T-helper 1 cell (primary cell): ENCODE results near the gene CACNA1D.
"Not testable (repeated sequence)": the region's sequence is repeated elsewhere in the genome, so short reads cannot be mapped to it uniquely, and the experiment has no call there.

ENCODE experiments used
- DNase-seq, 5 donors: peaks; one replicate each; pipeline ENCODE4 v3.0.0-alpha.2; 2012 to 2020

CACNA1D gene

GRCh38 chr3:53530205-53530604 lies 35.8 kb downstream of the CACNA1D start:
- DNase-seq: no peak

GRCh38 chr3:53531749-53532148 lies 37.3 kb downstream of the CACNA1D start:
- no peak for DNase-seq

- no peak for DNase-seq
Measured at GRCh38 chr3:53533472-53533871, 39.1 kb downstream of the CACNA1D start.

DNA sequence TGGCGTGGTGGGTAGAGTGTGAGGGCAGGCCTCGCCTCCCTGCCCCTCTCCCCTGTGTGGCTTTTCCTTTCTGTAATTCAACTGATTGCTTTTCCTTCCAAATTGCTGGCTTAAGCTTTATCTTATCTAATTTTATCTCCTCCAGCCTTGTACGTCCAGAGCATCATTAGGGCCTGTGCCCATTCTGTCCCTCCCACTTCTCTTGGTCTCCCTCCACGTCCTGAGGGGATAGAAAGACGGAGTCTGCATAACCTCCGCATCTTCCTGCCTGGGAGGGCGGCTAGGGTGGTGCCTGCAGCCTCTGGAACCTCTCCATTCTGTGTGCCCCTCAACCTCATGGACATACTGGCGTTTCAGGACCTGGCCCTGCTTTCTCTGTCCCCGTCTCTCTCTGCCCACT lies 39.8 kb downstream of the CACNA1D start:
- DNase-seq: no peak

GRCh38 chr3:53534676-53535400 lies 40.4 kb downstream of the CACNA1D start:
- no peak for DNase-seq

GRCh38 chr3:53536282-53536681 lies 41.9 kb downstream of the CACNA1D start:
- DNase-seq: no peak

GRCh38 chr3:53544357-53544756 lies 49.9 kb downstream of the CACNA1D start:
- DNase-seq: no peak

- DNase-seq: no peak
Measured at GRCh38 chr3:53545310-53545995, 51.0 kb downstream of the CACNA1D start.

DNA sequence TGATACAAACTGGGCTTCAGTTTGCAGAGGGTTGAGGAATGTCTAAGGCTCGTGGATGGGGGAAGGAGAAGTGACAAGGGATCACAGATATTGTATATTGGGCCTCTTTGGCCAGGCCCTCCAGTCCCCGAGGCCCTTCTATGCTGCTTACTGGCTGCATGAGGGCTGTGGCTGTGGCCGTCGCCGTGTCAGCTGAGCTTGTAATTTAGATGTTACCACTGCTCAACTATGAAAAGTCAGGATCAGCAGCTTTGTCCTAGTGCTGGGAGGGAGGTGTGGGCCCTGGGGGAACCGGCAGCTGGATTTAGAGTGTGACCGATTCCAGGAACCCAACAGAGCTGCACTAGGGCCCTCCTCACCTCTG lies 51.6 kb downstream of the CACNA1D start:
- no peak for DNase-seq

DNA sequence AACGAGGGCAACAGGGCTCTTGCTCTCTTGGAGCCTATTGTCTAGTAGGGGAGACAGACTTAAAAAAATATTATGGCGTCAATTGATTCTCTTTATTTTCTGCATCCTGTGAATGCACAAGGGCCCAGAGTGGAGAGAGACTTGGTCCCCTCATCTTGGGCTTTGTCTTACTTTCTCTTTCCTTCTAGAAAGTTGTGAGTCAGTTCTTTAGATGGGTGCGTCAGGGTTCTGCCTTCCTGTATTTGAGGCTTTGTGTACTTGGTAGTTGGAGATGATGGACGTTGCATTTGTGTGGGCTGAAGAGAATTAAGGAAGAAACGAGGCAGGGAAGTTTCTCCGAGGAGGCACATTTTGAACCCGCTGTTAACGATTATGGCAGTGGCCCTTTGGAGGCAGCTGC lies 52.9 kb downstream of the CACNA1D start:
- no peak for DNase-seq

- no peak for DNase-seq
Measured at GRCh38 chr3:53550005-53550620, 55.7 kb downstream of the CACNA1D start.

- no peak for DNase-seq
Measured at GRCh38 chr3:53551324-53551723, 56.9 kb downstream of the CACNA1D start.

- no peak for DNase-seq
Measured at GRCh38 chr3:53552730-53553129, 58.3 kb downstream of the CACNA1D start.

DNA sequence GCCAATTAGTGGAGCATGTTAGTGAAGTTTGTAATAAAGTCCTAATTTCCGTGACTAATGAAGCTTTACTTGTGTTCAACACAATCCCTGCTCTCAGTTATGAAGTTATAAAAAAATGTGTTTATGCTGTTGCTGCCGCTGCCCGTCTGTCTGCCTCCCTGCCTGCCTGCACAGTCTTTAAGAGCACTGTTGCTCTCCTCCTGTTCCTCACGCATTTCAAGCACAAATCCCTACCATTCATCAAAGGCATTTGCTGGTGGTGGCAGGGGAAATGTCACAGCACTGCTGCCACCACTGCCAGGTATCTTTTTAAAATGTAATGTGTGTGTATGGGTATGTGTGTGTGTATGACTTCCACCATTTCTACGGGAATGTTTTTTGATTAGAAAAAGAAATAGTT lies 58.8 kb downstream of the CACNA1D start:
- DNase-seq: no peak

DNA sequence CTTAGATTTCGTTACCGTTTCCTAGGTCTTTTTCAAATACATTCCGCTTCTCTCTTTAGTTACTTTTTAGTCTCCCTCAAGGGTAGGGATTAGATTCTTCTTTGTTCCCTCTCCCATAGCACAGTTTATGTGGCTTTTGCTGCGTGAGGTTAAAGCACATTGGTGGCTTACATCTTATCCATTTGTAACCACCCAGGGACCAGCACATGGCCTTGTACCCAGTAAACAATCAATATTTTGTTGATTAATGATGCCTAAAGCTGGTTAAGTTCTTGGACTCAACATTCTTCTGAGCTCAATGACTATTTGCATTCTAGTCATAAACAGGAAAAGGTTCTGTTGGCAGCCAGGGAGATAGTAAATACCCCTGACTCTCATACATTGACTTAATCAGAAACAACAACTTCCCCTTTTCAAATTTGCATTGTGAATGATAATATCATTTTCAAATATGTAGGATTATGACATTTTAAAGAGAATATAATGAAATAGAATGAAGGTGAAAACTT lies 60.2 kb downstream of the CACNA1D start:
- DNase-seq: no peak

GRCh38 chr3:53555068-53555588 lies 60.7 kb downstream of the CACNA1D start:
- DNase-seq: peak in 1 of 5 donors; percentile 12

DNA sequence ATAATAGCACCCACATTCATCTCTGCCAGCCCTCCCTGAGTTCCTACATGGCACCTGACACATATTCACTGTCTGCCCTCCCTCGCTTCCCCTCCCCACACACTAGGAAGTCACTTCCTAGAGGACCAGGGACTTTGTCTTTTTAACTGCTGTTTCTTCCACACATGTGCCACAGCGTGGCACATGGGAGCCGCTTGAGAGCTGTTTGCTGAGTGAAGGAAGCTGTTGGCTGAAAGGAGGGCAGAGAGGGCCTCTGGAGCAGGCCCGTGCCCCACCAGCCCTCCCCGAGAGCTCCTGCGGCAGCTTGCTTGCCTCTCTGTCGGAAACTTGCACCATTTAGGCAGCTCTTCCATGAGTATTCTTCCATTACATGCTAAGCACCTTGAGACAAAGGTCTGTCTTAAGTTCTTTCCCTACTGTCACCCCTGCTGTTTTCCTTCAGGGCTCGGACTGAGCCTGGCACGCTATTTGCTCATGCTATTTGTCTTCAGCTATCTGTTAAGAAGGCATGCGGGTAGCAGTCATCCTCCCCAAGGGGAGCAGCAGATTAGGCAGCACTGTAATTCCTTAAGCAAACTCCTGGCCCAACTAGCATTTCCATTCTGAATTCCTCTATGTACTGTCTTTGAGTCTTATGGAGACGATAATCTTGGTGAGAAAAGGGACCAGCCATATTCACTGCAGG lies 72.2 kb downstream of the CACNA1D start:
- no peak for DNase-seq

- DNase-seq: no peak
Measured at GRCh38 chr3:53570081-53570480, 75.7 kb downstream of the CACNA1D start.

DNA sequence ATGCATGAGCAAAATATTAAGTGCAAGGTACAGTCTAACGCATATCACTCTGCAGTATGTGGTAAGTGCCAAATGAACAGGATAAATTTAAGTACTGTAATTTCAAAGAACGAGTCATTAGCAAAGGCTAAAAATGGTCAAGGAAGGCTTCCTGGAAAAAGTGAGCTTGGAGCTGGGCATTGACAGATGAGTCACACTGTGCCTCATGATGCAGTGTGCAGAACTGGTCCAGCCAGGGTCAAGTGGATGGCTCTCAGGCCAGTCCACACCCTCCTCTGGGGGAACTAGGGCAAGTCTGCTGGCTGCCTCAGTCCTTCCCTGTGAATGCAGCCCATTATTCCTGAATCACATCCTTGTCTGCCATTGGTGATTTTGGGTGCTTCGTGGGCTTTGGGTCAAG lies 76.3 kb downstream of the CACNA1D start:
- no peak for DNase-seq

GRCh38 chr3:53571264-53571663 lies 76.9 kb downstream of the CACNA1D start:
- no peak for DNase-seq

DNA sequence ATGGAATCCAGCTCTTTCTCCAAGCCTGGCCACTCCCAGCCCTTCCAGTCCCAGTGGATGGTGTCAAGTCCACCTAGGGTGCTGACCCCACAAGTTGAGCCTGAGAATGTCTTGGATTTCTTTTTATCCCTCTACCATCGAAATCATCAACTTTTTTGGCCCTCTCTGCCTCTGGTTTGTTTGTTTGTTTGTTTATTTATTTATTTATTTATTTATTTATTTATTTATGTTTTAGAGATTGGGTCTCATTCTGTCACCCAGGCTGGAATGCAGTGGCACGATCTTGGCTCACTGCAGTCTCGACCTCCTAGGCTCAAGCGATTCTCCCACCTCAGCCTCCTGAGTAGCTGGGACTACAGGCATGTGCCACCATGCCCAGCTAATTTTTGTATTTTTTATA lies 77.8 kb downstream of the CACNA1D start:
- not testable (repeated sequence) for DNase-seq

DNA sequence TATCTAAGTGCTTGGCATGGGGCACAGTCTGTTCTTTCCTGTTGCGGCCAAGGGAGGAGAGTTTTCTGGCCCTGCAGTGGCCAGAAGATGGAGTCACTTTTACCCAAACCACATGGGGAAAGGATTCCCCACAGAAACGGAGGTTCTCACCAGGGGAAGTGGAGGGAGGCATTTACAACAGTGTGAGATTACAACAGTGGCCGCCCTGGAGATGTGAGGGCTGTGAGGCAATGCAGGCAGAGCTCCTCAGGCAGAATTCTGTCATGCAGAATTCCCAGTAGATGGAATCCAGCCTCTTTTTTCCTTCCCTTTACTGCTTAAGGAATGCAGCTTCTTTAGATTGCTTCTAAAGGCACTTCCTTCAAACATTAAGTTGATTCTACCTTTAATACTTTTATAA lies 83.1 kb downstream of the CACNA1D start:
- no peak for DNase-seq

GRCh38 chr3:53579636-53580035 lies 85.2 kb downstream of the CACNA1D start:
- no peak for DNase-seq
